ENCODE data around the gene CTSC. TPM values are rescaled to one million over a fixed set of nuclear protein-coding genes. Genes with fewer than 3 reads are reported as not detected.

CTSC gene
- total and polyA plus RNA-seq, 12 donors = 6.3 to 161 (median 15.1) TPM

GRCh38 chr11:88266919-88267318 lies 70.6 kb downstream of the CTSC start:
- intact Hi-C loops (cut with DNase I) = no loop called here
- peaks cover 0 to 18% (median 0%) of the 10 kb centered on the region in 11 donors for H3K9me3 ChIP-seq
- 100% methylated on average over 1 of the region's 1 CpG for WGBS, 2 donors
- H3K27me3 ChIP-seq = no peaks in the 10 kb centered on the region
- TF ChIP-seq CTCF (IDR thresholded peaks at IDR 0.05) = no peak
- no peak for DNase-seq
- H3K36me3 ChIP-seq = peaks cover 0 to 43% (median 0%) of the 10 kb centered on the region in 9 donors
- no peak overlapping the region for H3K27ac ChIP-seq
- no peak for ATAC-seq
- no peaks in the 10 kb centered on the region for H3K4me1 ChIP-seq
- no peak overlapping the region for H3K4me3 ChIP-seq

GRCh38 chr11:88266157-88266556 lies 71.4 kb downstream of the CTSC start:
- H3K4me1 ChIP-seq = no peaks in the 10 kb centered on the region
- no peak overlapping the region for H3K4me3 ChIP-seq
- intact Hi-C loops (cut with DNase I) = no loop called here
- H3K9me3 ChIP-seq = peaks cover 0 to 24% (median 0%) of the 10 kb centered on the region in 11 donors
- peaks cover 0 to 43% (median 0%) of the 10 kb centered on the region in 9 donors for H3K36me3 ChIP-seq
- no peaks in the 10 kb centered on the region for H3K27me3 ChIP-seq
- DNase-seq (no peak), ATAC-seq (peak in 1 of 8 donors; percentile 20)
- TF ChIP-seq CTCF (IDR thresholded peaks at IDR 0.05) = no peak
- H3K27ac ChIP-seq = no peak overlapping the region

- Histone ChIP-seq H3K27ac (no peak overlapping the region), H3K9me3 (peaks cover 0 to 76% (median 36%) of the 10 kb centered on the region in 11 donors), H3K27me3 (no peaks in the 10 kb centered on the region), H3K4me3 (no peak overlapping the region), H3K36me3 (peaks cover 0 to 21% (median 0%) of the 10 kb centered on the region in 9 donors), H3K4me1 (no peaks in the 10 kb centered on the region)
- intact Hi-C loops (cut with DNase I) = no loop called here
- ATAC-seq (no peak), DNase-seq (no peak)
- no peak for TF ChIP-seq CTCF (IDR thresholded peaks at IDR 0.05)
These were observed 78.1 kb downstream of the CTSC start for GRCh38 chr11:88259431-88259830.

- Histone ChIP-seq H3K4me3 (no peak overlapping the region), H3K36me3 (no peaks in the 10 kb centered on the region), H3K27ac (no peak overlapping the region), H3K27me3 (no peaks in the 10 kb centered on the region), H3K9me3 (peaks cover 0 to 30% (median 11%) of the 10 kb centered on the region in 11 donors), H3K4me1 (peaks cover 0 to 3% (median 0%) of the 10 kb centered on the region in 9 donors)
- ATAC-seq (no peak), DNase-seq (no peak)
- intact Hi-C loops (cut with DNase I) = no loop called here
- TF ChIP-seq CTCF (IDR thresholded peaks at IDR 0.05) = no peak
These were observed 85.3 kb downstream of the CTSC start for GRCh38 chr11:88252208-88252607.

Measured in heart right ventricle (tissue), 16 donors.